ENCODE data around the gene RPL38. TPM values are rescaled to one million over a fixed set of nuclear protein-coding genes. Genes with fewer than 3 reads are reported as not detected.
A peak's percentile ranks its signal among the peaks of the same experiment; 100 is the strongest.

The RPL38 gene
- total RNA-seq, 1 donor from 2014 or later, result 600 TPM

GRCh38 chr17:74200112-74200511 is 3.4 kb upstream of the RPL38 start:
- Mint-ChIP-seq H3K4me3 (ENCODE audit: unreplicated experiment) (no peak overlapping the region), H3K27me3 (ENCODE audit: unreplicated experiment) (peaks cover 17% of the 10 kb centered on the region), H3K4me1 (ENCODE audit: low read depth, unreplicated experiment) (peaks cover 46% of the 10 kb centered on the region), H3K36me3 (ENCODE audit: unreplicated experiment) (no peaks in the 10 kb centered on the region), H3K27ac (ENCODE audit: unreplicated experiment) (no peak overlapping the region), H3K9me3 (ENCODE audit: unreplicated experiment) (peaks cover 17% of the 10 kb centered on the region)
- no peak for TF ChIP-seq CTCF (IDR thresholded peaks at IDR 0.05; ENCODE audit: partially characterized antibody, unreplicated experiment)
- no peak for DNase-seq

- Mint-ChIP-seq H3K4me1 (ENCODE audit: low read depth, unreplicated experiment) (peaks cover 43% of the 10 kb centered on the region), H3K36me3 (ENCODE audit: unreplicated experiment) (no peaks in the 10 kb centered on the region), H3K27ac (ENCODE audit: unreplicated experiment) (peak overlapping the region; percentile 1), H3K27me3 (ENCODE audit: unreplicated experiment) (peaks cover 17% of the 10 kb centered on the region), H3K9me3 (ENCODE audit: unreplicated experiment) (peaks cover 14% of the 10 kb centered on the region), H3K4me3 (ENCODE audit: unreplicated experiment) (no peak overlapping the region)
- DNase-seq, result no peak
- no peak for TF ChIP-seq CTCF (IDR thresholded peaks at IDR 0.05; ENCODE audit: partially characterized antibody, unreplicated experiment)
Observed at GRCh38 chr17:74201250-74201649, 2.2 kb upstream of the RPL38 start.

- no peak for DNase-seq
- Mint-ChIP-seq H3K4me3 (ENCODE audit: unreplicated experiment) (no peak overlapping the region), H3K4me1 (ENCODE audit: low read depth, unreplicated experiment) (peaks cover 37% of the 10 kb centered on the region), H3K36me3 (ENCODE audit: unreplicated experiment) (no peaks in the 10 kb centered on the region), H3K27ac (ENCODE audit: unreplicated experiment) (no peak overlapping the region), H3K9me3 (ENCODE audit: unreplicated experiment) (peaks cover 14% of the 10 kb centered on the region), H3K27me3 (ENCODE audit: unreplicated experiment) (peaks cover 15% of the 10 kb centered on the region)
- TF ChIP-seq CTCF (IDR thresholded peaks at IDR 0.05; ENCODE audit: partially characterized antibody, unreplicated experiment), result no peak
Observed at GRCh38 chr17:74201948-74202347, 1.5 kb upstream of the RPL38 start.

- H3K9me3 Mint-ChIP-seq (ENCODE audit: unreplicated experiment), result peaks cover 8% of the 10 kb centered on the region
- peak overlapping the region; percentile 99 for H3K4me3 Mint-ChIP-seq (ENCODE audit: unreplicated experiment)
- peak overlapping the region; percentile 97 for H3K27ac Mint-ChIP-seq (ENCODE audit: unreplicated experiment)
- H3K27me3 Mint-ChIP-seq (ENCODE audit: unreplicated experiment), result peaks cover 10% of the 10 kb centered on the region
- H3K36me3 Mint-ChIP-seq (ENCODE audit: unreplicated experiment), result no peaks in the 10 kb centered on the region
- no peak for DNase-seq
- peaks cover 31% of the 10 kb centered on the region for H3K4me1 Mint-ChIP-seq (ENCODE audit: low read depth, unreplicated experiment)
- TF ChIP-seq CTCF (IDR thresholded peaks at IDR 0.05; ENCODE audit: partially characterized antibody, unreplicated experiment), result no peak
Observed at GRCh38 chr17:74202938-74203337, 540 bp upstream of the RPL38 start.

GRCh38 chr17:74204474-74204873 is 996 bp downstream of the RPL38 start:
- Mint-ChIP-seq H3K27ac (ENCODE audit: unreplicated experiment) (peak overlapping the region; percentile 97), H3K4me1 (ENCODE audit: low read depth, unreplicated experiment) (peaks cover 30% of the 10 kb centered on the region), H3K4me3 (ENCODE audit: unreplicated experiment) (peak overlapping the region; percentile 99), H3K27me3 (ENCODE audit: unreplicated experiment) (peaks cover 7% of the 10 kb centered on the region), H3K9me3 (ENCODE audit: unreplicated experiment) (peaks cover 6% of the 10 kb centered on the region), H3K36me3 (ENCODE audit: unreplicated experiment) (no peaks in the 10 kb centered on the region)
- no peak for TF ChIP-seq CTCF (IDR thresholded peaks at IDR 0.05; ENCODE audit: partially characterized antibody, unreplicated experiment)
- no peak for DNase-seq
